Measurements from ENCODE around the gene PCDHGA6.

Gene PCDHGA6

GRCh38 chr5:141422742-141423291 lies 49.1 kb downstream of the PCDHGA6 start:
- DNase-seq: no peak

GRCh38 chr5:141427783-141428426 lies 54.2 kb downstream of the PCDHGA6 start:
- no peak for DNase-seq
